ENCODE measurements around the gene ISL2. TPM values are rescaled to one million over a fixed set of nuclear protein-coding genes. Genes with fewer than 3 reads are reported as not detected.

The ISL2 gene
- total RNA-seq, 2 donors from 2014 or later = 0.13 to 0.35 TPM

DNA sequence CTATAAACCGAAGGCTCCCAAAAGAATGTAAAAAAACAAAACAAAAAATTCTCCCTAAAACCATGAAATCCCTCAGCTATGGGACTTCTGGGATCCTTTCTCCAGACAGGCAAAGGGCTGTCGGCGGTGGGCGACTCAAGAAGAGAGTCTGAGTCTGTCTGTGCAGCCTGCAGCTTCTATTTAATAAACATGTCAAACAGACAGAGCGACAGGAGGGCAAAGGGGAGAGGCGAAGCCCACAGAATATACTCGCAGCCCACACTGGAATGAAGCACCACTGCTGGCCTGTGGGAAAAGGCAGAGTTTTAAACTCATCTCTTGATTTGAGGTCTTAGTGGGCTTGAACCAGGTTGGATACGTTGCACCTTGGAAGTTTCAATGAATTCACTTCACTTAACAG lies 40.2 kb downstream of the ISL2 start:
- intact Hi-C loops (cut with DNase I) = no loop called here
- TF ChIP-seq, protein P1, sequence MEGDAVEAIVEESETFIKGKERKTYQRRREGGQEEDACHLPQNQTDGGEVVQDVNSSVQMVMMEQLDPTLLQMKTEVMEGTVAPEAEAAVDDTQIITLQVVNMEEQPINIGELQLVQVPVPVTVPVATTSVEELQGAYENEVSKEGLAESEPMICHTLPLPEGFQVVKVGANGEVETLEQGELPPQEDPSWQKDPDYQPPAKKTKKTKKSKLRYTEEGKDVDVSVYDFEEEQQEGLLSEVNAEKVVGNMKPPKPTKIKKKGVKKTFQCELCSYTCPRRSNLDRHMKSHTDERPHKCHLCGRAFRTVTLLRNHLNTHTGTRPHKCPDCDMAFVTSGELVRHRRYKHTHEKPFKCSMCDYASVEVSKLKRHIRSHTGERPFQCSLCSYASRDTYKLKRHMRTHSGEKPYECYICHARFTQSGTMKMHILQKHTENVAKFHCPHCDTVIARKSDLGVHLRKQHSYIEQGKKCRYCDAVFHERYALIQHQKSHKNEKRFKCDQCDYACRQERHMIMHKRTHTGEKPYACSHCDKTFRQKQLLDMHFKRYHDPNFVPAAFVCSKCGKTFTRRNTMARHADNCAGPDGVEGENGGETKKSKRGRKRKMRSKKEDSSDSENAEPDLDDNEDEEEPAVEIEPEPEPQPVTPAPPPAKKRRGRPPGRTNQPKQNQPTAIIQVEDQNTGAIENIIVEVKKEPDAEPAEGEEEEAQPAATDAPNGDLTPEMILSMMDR (IDR thresholded peaks at IDR 0.05) = no peak
- DNase-seq = no peak
- no peaks in the 10 kb centered on the region for H3K36me3 ChIP-seq
- no peak overlapping the region for H3K4me3 ChIP-seq
- no peak overlapping the region for H3K27ac ChIP-seq
- no peaks in the 10 kb centered on the region for H3K9me3 ChIP-seq
- H3K9ac ChIP-seq (ENCODE audit: low read depth in 2 of 2, low read length in 2 of 2) = no peak overlapping the region
- no peaks in the 10 kb centered on the region for H3K27me3 ChIP-seq
- no peaks in the 10 kb centered on the region for H3K4me1 ChIP-seq

DNA sequence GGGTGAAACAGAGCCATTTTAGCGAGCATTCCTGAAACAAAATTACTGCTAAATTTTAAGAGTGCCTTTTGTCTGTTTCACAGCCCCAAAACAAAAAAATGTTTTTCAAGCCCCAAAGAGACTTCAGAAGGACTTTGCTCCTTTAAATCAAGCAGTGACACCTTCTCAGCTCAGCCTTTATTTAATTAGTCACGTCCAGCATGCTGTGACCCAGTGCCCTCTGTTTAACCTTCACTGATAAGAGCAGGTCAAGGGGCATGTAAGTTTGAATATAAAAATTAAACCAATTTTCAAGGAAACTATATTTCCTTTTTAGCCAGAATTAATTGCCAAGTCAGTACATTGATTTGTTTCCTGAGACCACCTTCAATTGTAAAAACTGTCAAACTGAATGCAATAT lies 40.6 kb downstream of the ISL2 start:
- no peak overlapping the region for H3K27ac ChIP-seq
- no peaks in the 10 kb centered on the region for H3K27me3 ChIP-seq
- H3K9ac ChIP-seq (ENCODE audit: low read depth in 2 of 2, low read length in 2 of 2) = no peak overlapping the region
- H3K9me3 ChIP-seq = no peaks in the 10 kb centered on the region
- H3K4me3 ChIP-seq = no peak overlapping the region
- no peaks in the 10 kb centered on the region for H3K4me1 ChIP-seq
- intact Hi-C loops (cut with DNase I) = no loop called here
- H3K36me3 ChIP-seq = no peaks in the 10 kb centered on the region
- no peak for DNase-seq
- TF ChIP-seq, protein P1 (IDR thresholded peaks at IDR 0.05) = no peak

DNA sequence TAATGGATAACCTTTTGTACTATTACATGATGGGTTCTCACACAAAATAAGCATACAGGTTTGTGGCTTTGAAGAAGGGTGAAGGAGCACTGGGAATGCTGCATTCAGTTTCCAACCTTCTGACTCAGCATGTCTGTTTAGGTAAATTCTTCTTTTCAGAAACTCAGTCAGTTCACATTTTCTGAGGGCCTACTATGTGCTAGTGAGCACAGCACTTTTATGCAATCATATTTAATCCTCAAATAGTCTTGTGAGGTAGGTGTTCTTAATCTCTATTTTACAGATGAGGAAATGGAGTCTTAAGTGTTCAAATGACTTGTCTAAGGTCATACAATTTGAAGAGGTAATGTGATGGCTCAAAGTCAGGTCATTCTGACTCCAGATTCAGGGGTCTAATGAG lies 41.2 kb downstream of the ISL2 start:
- no peaks in the 10 kb centered on the region for H3K4me1 ChIP-seq
- H3K27ac ChIP-seq = no peak overlapping the region
- no peaks in the 10 kb centered on the region for H3K9me3 ChIP-seq
- H3K9ac ChIP-seq (ENCODE audit: low read depth in 2 of 2, low read length in 2 of 2) = no peak overlapping the region
- H3K4me3 ChIP-seq = no peak overlapping the region
- no peaks in the 10 kb centered on the region for H3K27me3 ChIP-seq
- intact Hi-C loops (cut with DNase I) = no loop called here
- DNase-seq = no peak
- no peaks in the 10 kb centered on the region for H3K36me3 ChIP-seq
- TF ChIP-seq, protein P1 (IDR thresholded peaks at IDR 0.05) = no peak

DNA sequence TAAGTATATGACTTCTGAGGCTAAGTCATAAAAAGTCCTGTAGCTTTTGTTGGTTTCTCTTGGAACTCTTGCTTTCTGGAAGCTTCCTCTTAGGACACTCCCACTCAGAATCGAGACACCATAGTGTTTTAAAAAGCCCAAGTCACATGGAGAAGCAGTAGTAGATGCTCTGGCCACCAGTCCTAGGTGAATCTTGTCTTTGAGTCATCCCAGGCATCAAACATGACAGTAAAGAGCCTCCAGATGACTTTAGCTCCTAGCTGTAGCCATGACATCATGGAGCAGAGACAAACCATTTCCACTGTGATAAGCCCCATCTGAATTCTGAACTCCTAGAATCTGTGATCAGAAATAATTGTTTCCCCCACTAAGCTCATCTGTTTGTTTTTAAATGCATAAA lies 42.1 kb downstream of the ISL2 start:
- intact Hi-C loops (cut with DNase I) = no loop called here
- Histone ChIP-seq H3K27ac (no peak overlapping the region), H3K36me3 (no peaks in the 10 kb centered on the region), H3K27me3 (no peaks in the 10 kb centered on the region), H3K4me1 (no peaks in the 10 kb centered on the region), H3K9ac (ENCODE audit: low read depth in 2 of 2, low read length in 2 of 2) (no peak overlapping the region), H3K9me3 (no peaks in the 10 kb centered on the region), H3K4me3 (no peak overlapping the region)
- DNase-seq = no peak
- TF ChIP-seq, protein P1 (IDR thresholded peaks at IDR 0.05) = no peak

DNA sequence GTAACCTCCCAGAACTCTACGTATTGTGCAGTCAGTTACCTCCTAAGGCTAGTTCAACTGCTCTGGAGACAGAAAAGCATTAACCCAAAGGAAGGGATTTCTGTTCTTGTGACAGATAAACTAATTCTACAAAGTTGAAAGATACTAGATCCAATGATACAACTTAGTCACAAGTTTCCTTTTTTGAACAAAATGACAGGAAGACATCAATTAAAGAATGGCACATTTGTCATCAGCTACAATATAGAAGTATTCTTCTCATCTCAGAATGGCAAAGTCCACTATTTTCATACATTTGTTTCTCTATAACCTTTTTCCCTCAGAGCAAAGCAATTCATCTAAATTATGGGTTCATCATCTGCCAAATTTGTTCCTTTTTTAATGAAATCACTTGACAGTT lies 43.7 kb downstream of the ISL2 start:
- no peak for DNase-seq
- Histone ChIP-seq H3K27ac (no peak overlapping the region), H3K4me3 (no peak overlapping the region), H3K27me3 (no peaks in the 10 kb centered on the region), H3K4me1 (no peaks in the 10 kb centered on the region), H3K9ac (ENCODE audit: low read depth in 2 of 2, low read length in 2 of 2) (no peak overlapping the region), H3K9me3 (no peaks in the 10 kb centered on the region), H3K36me3 (no peaks in the 10 kb centered on the region)
- TF ChIP-seq, protein P1 (IDR thresholded peaks at IDR 0.05) = no peak
- intact Hi-C loops (cut with DNase I) = no loop called here

DNA sequence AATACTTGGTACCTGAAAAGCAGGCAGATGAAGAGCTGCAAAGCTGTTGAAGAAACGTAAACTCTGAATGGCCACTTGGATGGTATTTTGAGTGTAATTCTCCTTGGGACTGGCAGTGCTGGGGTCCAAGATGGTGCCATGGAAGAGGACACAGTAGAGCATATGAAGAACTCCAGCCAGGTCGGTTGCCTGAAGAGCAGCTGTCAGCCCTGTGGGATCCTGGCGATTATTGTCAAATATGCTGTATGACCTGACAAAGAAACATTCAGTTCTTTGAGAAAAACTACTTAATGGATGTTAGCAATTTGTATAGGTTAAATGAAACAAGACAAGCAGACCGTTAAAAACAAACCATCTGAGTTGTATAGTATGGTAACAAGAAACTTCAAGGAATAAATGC lies 44.8 kb downstream of the ISL2 start:
- TF ChIP-seq, protein P1 (IDR thresholded peaks at IDR 0.05) = no peak
- DNase-seq = no peak
- no peaks in the 10 kb centered on the region for H3K36me3 ChIP-seq
- H3K4me3 ChIP-seq = no peak overlapping the region
- intact Hi-C loops (cut with DNase I) = no loop called here
- no peaks in the 10 kb centered on the region for H3K4me1 ChIP-seq
- H3K9me3 ChIP-seq = no peaks in the 10 kb centered on the region
- no peak overlapping the region for H3K27ac ChIP-seq
- H3K9ac ChIP-seq (ENCODE audit: low read depth in 2 of 2, low read length in 2 of 2) = no peak overlapping the region
- no peaks in the 10 kb centered on the region for H3K27me3 ChIP-seq
